AG10803 (cell line): ENCODE results near the gene SLC25A11.

Experiments
- DNase-seq: peaks from one replicate; pipeline ENCODE4 v3.0.0; 2010; ENCODE audit warnings: low read depth
- H3K4me3 ChIP-seq: 2 replicates; pipeline ENCODE4 v1.5.1; 2011; ENCODE audit warnings: mild to moderate bottlenecking, low read length, control low read depth
- CTCF ChIP-seq: conservative IDR thresholded peaks from 2 replicates; pipeline ENCODE4 v1.5.1; 2011; ENCODE audit warnings: mild to moderate bottlenecking, low read length, control low read depth, inconsistent platforms

Gene SLC25A11

GRCh38 chr17:4969551-4970173 lies 29.8 kb upstream of the SLC25A11 start:
- DNase-seq, result no peak
- no peak for TF ChIP-seq CTCF

GRCh38 chr17:4969047-4969550 lies 29.3 kb upstream of the SLC25A11 start:
- peak overlapping the region; percentile 69 for H3K4me3 ChIP-seq
- no peak for TF ChIP-seq CTCF
- peak; percentile 90 for DNase-seq

More at GRCh38 chr17:4969551-4970173, 29.8 kb upstream of the SLC25A11 start:
- peak overlapping the region; percentile 69 for H3K4me3 ChIP-seq

DNA sequence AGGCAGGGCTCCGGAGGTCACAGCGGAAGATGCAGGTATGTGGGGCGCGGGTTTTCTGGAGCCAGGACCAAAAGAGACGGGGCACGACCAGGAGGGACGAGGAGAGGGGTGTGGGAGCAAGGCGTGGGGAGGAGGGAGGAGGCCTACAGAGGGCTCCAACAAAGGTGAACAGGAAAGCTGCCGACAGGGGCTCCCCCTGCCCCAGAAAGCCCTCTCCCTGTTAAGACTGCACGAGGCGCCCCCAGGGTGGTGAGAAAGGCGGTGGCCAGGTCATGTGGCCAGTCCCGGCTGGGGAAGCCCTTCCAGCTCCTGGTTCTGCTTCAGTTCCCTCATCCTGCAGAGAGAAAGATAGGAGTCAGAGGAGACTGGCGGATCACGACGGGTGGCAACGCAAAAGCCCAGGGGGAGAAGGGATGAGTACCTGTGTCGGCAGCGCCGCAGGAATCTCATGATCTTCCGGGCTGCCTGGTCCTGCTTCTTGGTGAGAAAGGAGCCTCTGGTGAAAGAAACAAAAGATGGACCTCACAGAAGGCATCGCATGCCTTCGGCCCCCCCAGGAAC lies 28.7 kb upstream of the SLC25A11 start:
- no peak for TF ChIP-seq CTCF
- peak overlapping the region; percentile 69 for H3K4me3 ChIP-seq
- no peak for DNase-seq

DNA sequence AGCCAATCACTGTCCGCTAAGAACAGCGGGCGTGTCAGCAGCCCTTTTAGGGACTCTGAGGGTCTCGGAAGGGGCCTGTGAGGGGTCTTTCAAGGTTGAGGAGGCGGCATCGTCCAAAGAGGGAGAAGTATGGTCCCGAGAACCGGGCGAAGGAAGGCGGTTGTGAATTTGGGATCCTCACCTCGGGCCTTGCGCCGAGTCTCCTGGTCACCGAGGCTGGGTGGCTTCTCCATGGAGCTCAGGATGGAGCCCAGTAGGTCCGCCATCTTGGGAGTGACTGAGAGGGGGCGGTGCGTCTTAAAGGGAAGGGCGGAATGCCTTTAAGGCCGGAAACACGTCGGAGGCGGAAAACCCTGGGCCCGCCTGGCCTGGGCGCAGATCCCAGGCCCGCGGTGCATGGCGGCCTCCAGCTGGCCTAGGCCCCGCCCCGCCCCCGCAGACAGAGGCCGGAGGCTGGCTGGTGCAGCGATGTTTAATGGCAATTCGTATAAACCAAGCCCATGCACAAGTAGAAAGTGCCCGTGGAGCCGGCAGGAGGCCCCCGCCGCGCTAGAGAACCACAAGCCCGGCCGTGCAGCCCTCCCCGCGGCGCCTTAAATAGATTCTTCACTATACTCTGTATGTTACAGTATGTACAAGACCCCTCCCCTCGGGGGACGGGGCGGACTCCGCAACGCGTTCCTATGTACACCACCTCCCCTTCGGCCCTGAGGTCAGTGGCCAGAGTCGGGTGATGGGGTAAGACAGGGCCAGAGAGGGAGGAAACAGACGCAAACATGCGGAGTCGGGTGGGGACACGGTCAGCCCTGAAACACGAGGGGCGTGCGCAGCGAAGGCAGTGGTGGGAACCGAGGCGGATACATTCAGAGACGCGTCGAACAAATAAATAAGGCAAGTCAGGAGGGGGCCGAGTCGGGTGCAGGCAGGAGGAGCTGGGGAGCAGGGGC lies 28.0 kb upstream of the SLC25A11 start, which contains the start of gene SPAG7:
Gene SPAG7, minus strand, starts transcription at position 279 of the 947 bp plus-strand sequence. Its CDS starts 13 bp downstream, at position 266.
- peak within 1 kb of the TSS; percentile 91 for H3K4me3 ChIP-seq
- TF ChIP-seq CTCF, result peak; percentile 8; the same call in 1 of the 2 replicates
- DNase-seq, result peak; percentile 98

DNA sequence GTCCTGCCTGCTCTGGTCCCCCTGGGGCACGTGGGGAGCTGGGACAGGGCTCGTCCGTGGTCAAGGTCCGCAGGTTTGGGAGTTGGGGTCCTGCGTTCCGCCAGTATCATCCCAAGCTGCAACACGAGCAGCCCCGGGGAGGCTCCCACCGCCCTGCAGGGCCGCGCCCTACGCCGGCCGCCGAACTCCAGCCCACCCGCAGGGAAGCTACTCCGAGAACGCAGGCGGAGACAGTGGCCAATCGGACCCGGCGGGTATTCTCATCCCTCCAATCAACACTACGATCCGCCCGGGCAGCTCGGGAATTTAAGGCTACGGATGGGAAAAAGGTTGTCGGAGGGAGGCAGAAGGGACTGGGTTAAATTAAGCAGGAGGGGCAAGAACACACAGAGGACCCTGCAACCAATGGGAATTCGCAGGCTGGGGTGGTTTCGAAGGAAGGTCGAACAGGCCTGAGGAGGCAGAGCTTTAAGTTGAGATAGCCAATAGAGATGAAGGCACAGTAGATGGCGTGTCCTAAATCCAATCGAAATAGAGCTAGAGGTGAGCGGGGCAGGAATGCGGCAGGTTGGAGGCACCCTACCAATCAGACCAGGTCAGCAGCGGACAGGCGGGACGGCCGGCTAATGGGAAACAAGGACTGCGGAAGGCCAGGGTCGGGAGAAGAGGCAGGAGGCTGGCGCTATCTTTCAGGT lies 27.1 kb upstream of the SLC25A11 start:
- no peak for TF ChIP-seq CTCF
- peak; percentile 100 for DNase-seq

GRCh38 chr17:4965311-4965986 lies 25.6 kb upstream of the SLC25A11 start:
- TF ChIP-seq CTCF, result no peak
- no peak overlapping the region for H3K4me3 ChIP-seq
- DNase-seq, result no peak

More for the DNA sequence above, 27.1 kb upstream of the SLC25A11 start:
- peak overlapping the region; percentile 91 for H3K4me3 ChIP-seq
